GM11168 (cell line): Measurements from ENCODE around the gene PIH1D1.
"Not testable (repeated sequence)": the region's sequence is repeated elsewhere in the genome, so short reads cannot be mapped to it uniquely, and the experiment has no call there.

Experiments used
- in situ Hi-C: fragments of 300-500 bp; cut with MboI; formaldehyde crosslinking; loops from one replicate; pipeline ENCODE4 v1.12.0; 2022; ENCODE audit warnings: low sequenced_read_pairs; ENCODE audit not compliant: unreplicated experiment

PIH1D1 gene

DNA sequence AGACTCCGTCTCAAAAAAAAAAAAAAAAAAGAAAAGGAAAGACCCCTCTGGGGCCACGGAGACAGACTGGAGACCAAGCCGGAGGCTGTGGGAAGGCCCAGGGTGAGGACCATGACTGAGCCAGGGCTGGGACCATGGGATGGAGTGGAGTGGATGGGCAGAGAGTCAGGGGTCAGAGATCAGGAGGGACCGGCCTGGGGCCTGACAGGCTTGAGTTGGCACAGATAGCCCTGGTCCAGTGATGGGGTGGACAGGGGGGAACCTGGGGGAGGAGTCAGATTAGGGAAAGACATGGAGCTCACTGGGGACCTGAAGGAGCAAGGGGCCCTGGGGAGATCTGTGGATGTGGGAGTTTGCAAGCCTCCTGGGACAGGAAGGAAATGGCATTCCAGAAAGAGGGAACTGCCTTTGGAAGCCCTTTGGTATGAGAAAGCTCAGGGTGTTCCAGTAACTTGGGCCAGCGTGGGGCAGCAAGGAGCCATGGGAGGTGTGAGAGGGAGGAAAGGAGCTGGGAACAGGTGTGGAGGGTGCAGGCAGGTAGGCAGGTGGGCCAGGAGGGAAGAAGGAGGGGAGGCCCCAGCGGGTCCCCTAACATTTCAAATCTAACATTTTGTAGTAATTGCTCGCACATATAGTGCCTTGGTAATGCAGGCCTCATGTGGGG is 29.5 kb upstream of the PIH1D1 start:
- in situ Hi-C loops, result no loop called here

DNA sequence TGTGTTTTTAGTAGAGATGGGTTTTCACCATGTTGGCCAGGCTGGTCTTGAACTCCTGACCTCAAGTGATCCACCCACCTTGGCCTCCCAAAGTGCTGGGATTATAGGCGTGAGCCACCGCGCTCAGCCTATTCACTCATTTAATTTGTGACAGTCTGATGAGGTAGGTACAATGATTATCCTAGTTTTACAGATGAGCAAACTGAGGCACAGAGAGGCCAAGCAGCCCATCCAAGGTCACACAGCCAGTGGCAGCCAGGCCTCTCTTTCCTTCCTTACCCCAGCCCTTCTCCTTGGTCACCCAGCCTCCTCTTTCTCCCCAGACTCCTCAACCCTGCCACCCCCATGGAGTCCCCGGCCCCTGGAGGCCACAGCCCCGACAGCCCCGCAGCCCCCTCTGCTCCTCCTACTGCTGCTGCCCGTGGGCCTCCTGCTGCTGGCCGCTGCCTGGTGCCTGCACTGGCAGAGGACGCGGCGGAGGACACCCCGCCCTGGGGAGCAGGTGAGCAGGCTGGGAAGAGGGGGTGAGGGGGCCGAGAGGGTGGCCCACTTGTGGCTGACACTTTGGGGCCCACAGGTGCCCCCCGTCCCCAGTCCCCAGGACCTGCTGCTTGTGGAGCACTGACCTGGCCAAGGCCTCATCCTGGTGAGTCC is 28.5 kb upstream of the PIH1D1 start:
- in situ Hi-C loops, result no loop called here

GRCh38 chr19:49475995-49476880 is 24.6 kb upstream of the PIH1D1 start:
- in situ Hi-C loops, result no loop called here

- in situ Hi-C loops, result no loop called here
Measured at GRCh38 chr19:49475191-49475917, 23.7 kb upstream of the PIH1D1 start.

DNA sequence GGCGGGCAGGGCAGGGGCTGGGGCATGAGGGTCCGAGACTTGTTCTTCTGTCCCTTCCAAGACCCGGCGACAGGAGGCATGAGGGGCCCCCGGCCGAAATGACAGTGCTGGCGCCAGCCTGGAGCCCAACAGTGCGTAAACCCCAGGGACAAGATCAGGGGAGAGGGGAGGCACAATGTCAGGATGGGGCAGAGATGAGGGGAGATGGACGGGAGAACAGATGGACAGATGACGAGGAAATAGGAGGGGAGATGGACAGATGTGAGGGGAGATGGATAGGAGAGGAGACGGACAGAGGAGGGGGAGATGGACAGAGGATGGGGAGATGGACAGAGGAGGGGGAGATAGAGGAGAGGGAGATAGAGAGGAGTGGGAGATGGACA is 22.9 kb upstream of the PIH1D1 start:
- in situ Hi-C loops, result no loop called here

DNA sequence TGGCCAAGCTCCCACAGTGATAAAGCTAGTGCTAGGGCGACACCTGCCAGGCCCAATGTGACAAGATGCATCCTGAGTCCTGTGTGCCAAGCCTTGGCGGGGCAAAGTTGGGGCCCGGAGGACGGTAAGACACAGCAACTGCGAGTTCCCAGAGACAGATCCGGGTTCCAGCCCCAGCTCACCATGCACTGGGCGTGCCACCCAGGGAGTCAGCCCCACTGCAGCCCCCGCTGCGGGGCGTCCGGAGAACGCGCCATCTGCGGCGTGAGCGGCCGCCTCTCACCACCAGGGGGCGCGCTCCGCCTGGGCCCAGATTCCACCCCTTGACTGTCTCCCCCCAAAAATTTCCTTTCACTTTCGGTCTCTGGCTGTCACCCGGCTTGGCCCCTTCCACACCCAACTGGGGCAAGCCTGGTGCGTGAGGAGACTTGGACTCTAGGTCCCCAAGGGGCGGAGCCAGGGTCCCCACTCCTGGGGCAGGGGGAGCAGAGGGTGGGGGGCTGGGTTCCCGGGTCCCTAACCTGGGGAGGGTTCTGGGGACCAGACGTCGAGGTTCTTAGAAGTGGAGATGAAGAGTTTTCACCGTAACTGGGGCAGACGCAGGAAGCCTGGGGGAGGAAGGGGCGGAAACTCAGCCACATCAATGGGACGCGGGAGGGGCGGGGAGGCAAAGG is 22.4 kb upstream of the PIH1D1 start, which contains the start of gene FLT3LG:
Gene FLT3LG (plus strand): TSS at position 348 of the 674 bp plus-strand sequence. CDS start 425 bp downstream, outside the sequence.
- in situ Hi-C loops, result no loop called here

- in situ Hi-C loops, result not testable (repeated sequence)
Measured at GRCh38 chr19:49473501-49473867, 21.9 kb upstream of the PIH1D1 start.

GRCh38 chr19:49472936-49473335 is 21.3 kb upstream of the PIH1D1 start:
- in situ Hi-C loops, result no loop called here

GRCh38 chr19:49470615-49470978 is 19.0 kb upstream of the PIH1D1 start:
- in situ Hi-C loops, result no loop called here

GRCh38 chr19:49469828-49470614 is 18.4 kb upstream of the PIH1D1 start:
- in situ Hi-C loops, result no loop called here

- in situ Hi-C loops, result no loop called here
Measured at GRCh38 chr19:49468746-49469447, 17.3 kb upstream of the PIH1D1 start.

DNA sequence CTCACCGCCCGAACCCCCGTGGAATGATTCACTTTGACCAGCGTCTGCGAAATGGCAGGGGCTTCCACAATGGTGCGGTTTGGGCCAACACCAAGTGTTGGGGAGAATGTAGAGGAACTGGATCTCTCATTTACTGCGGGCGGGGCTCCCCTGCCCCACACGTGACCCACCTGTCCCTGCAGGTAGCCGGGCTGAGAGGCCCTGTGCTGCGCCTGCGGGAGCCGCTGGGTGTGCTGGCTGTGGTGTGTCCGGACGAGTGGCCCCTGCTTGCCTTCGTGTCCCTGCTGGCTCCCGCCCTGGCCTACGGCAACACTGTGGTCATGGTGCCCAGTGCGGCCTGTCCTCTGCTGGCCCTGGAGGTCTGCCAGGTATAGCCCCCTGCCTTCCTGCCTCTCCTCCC is 16.6 kb upstream of the PIH1D1 start:
- in situ Hi-C loops, result no loop called here

GRCh38 chr19:49465371-49465770 is 13.8 kb upstream of the PIH1D1 start:
- in situ Hi-C loops, result no loop called here

DNA sequence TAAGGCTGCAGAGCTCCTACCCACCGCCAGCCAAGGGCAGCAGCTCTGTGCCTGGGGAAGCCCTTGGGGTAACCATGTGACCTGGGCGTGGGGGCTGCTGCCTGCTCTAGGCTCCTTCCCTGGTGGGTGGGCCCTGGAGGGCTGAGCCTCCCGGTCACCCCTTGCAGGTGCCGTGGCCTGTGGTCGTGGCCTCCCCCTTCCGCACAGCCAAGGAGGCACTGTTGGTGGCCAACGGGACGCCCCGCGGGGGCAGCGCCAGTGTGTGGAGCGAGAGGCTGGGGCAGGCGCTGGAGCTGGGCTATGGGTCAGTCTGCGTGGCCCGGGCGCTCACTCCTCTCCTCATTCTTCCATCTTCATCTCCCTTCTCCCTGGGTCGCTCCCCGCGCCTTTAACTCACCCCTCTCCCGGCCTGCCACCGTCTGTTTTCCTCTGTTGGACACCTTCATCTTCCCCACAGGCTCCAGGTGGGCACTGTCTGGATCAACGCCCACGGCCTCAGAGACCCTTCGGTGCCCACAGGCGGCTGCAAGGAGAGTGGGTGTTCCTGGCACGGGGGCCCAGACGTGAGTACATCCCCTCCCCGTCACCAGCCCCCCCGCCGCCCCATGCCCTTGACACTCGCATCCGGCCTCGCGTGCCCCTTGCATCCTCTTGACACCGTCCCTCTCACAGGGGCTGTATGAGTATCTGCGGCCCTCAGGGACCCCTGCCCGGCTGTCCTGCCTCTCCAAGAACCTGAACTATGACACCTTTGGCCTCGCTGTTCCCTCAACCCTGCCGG is 12.5 kb upstream of the PIH1D1 start:
- in situ Hi-C loops, result no loop called here

- in situ Hi-C loops, result no loop called here
Measured at GRCh38 chr19:49462492-49462891, 10.9 kb upstream of the PIH1D1 start.

GRCh38 chr19:49461656-49462055 is 10.0 kb upstream of the PIH1D1 start:
- in situ Hi-C loops, result no loop called here

DNA sequence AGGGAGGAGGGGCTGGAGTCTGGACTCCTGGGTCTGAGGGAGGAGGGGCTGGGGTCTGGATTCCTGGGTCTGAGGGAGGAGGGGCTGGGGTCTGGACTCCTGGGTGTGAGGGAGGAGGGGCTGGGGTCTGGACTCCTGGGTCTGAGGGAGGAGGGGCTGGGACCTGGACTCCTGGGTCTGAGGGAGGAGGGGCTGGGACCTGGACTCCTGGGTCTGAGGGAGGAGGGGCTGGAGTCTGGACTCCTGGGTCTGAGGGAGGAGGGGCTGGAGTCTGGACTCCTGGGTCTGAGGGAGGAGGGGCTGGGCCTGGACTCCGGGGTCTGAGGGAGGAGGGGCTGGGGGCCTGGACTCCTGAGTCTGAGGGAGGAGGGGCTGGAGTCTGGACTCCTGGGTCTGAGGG is 9.5 kb upstream of the PIH1D1 start:
- in situ Hi-C loops, result not testable (repeated sequence)

DNA sequence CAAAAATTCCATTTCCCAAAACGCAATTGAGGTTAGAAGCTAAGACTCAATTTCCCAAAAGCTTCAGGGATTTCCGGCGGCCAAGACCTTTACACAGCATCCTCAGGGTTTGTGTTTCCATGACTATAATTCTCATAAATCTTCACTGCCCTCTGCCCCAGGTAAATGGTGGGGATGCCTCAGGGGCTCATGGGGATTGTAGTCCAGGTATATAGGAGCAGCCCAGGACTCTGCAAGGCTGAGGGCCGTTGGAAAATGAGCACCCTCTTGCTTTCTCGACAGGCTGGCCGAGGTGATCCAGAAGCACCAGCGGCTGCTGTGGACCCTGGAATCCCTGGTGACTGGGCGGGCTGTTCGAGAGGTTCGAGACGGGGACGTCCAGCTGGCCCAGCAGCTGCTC is 7.8 kb upstream of the PIH1D1 start:
- in situ Hi-C loops, result no loop called here
